GM21447 (cell line): ENCODE measurements around the gene ABHD17A.

ENCODE experiments used
- ATAC-seq: cut with Tn5 transposase; IDR thresholded peaks from one replicate; pipeline ENCODE4 v1.9.1; 2021; ENCODE audit not compliant: unreplicated experiment

Gene ABHD17A

DNA sequence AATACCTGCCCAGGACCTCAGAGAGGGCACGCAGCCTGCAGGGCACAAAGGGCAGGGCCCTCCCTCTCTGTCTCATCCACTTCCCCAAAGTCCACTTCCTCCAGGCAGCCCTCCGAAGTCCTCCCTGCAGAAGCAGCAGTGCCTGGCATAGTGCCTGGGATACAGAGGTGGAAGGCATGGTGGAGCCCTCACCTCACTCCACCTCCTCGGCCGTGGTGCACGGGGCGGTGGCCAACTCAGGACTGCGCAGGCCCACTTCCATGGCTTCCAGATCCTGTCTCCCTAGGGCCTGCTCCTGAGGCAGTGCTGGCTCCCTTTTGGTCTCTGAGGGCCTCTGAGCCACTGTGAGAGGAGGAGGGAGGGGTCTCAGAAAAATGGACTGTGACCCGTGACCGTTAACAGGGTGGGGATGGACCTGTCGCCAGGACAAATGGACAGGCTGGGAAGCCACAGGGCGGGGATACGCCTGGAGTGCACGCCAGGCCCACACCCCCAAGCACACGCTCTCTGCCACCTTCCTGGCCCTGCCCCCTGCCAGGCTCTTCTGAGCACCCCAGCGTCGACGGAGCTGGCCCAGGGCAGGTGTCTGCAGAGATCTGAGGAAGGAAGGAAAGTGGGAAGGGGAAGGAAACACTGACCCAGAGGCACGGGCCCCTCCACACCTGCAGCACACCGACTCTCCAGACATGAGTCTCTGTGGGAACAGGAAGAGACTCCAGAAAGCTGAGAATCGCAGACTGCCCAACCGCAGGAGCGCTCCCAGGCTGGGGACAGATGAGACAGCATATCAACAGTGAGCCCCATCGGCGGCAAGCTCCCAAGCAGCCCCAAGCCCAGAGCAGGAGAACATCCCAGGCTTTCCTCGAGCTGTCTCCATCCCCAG lies 45.4 kb downstream of the ABHD17A start:
- no peak for ATAC-seq

- ATAC-seq, result no peak
Observed at GRCh38 chr19:1837625-1838105, 47.6 kb downstream of the ABHD17A start.

DNA sequence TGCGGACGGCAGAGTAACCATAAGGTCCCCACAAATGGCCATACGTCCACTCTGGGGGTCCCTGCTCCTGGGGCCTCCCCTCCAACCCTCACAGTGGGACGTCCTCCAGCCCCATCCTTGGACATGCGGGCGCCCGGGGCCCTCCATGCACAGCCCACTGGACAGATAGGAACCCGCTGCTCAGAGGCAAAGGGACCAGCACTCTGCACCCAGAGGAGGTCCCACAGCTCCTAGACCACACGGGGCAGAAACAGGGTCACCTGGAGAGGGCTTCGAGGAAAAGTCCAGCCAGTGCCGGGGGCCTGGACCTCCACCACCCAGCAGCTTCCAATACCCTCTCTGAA lies 48.1 kb downstream of the ABHD17A start:
- ATAC-seq, result no peak

DNA sequence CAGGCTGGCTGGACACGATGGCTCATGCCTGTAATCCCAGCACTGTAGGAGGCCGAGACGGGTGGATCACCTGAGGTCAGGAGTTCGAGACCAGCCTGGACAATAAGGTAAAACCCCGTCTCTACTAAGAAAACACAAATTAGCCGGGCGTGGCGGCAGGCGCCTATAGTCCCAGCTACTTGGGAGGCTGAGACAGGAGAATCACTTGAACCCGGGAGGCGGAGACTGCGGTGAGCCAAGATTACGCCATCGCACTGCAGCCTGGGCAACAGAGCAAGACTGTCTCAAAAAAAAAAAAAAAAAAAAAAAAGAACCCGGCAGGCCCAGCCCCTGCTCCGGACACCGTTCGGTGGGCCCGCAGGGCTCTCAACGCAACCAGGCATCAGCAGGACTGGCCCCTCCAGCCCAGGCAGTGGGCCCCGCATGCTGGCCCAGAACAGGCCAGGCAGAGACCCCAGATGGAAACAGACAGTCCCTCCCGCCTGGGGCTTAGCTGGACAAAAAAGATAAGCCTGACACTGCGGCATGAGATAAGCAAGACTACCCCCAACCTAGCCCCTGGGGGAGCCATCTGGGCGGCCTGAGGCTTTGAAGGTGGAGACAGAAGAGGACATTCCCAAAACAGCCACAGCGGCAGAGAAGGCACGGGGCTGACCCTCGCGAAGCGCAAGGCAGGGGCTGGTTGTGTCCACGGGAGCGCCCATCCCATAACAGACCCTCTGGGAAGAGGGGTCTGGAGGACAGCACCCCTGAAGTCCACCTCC lies 48.7 kb downstream of the ABHD17A start:
- no peak for ATAC-seq

- no peak for ATAC-seq
Observed at GRCh38 chr19:1833540-1833939, 51.8 kb downstream of the ABHD17A start.

DNA sequence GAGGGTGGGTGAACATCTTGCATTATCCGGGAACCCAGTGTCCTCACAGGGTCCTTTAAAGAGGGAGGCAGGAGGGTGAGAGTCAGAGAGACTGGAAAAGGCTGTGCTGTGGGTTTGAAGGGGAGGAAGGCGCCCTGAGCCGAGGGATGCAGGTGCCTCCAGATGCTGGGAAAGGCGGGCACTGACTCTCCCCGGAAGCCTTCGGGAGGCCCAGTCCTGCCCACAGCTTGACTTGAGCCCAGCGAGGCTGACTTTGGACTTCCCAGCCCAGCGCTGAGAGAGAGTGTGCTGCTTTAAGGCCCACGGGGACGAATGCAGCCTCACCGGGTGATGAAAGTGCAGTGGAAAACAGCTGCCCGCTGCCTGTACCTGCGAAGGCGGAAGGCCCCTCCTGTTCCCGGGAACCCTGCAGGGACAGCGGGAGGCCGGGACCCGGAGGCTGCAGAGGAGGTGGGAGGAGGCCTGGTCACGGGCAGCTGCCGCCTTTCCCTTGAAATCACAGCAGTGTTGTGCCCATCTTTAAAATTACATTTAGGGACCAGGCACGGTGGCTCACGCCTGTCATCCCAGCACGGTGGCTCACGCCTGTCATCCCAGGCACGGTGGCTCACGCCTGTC lies 53.1 kb downstream of the ABHD17A start:
- ATAC-seq, result no peak

- ATAC-seq, result no peak
Observed at GRCh38 chr19:1830978-1831377, 54.3 kb downstream of the ABHD17A start.

- no peak for ATAC-seq
Observed at GRCh38 chr19:1830568-1830967, 54.7 kb downstream of the ABHD17A start.

DNA sequence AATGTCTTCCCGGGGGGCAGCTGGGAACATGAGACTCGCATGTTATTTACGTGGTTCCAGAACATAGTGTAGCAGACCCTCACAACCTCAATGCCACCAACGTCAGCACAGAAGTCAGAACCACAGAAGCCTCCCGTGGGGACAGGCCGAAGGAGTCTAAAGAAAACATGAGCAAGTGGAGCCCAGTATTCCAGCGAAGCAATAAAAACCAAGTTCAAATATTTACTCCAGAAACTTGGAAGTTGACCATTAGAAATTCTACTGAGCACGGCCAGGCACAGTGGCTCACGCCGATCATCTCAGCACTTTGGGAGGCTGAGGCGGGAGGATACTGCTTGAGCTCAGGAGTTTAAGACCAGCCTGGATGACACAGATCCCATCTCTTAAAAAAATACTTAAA lies 55.3 kb downstream of the ABHD17A start:
- ATAC-seq, result no peak

DNA sequence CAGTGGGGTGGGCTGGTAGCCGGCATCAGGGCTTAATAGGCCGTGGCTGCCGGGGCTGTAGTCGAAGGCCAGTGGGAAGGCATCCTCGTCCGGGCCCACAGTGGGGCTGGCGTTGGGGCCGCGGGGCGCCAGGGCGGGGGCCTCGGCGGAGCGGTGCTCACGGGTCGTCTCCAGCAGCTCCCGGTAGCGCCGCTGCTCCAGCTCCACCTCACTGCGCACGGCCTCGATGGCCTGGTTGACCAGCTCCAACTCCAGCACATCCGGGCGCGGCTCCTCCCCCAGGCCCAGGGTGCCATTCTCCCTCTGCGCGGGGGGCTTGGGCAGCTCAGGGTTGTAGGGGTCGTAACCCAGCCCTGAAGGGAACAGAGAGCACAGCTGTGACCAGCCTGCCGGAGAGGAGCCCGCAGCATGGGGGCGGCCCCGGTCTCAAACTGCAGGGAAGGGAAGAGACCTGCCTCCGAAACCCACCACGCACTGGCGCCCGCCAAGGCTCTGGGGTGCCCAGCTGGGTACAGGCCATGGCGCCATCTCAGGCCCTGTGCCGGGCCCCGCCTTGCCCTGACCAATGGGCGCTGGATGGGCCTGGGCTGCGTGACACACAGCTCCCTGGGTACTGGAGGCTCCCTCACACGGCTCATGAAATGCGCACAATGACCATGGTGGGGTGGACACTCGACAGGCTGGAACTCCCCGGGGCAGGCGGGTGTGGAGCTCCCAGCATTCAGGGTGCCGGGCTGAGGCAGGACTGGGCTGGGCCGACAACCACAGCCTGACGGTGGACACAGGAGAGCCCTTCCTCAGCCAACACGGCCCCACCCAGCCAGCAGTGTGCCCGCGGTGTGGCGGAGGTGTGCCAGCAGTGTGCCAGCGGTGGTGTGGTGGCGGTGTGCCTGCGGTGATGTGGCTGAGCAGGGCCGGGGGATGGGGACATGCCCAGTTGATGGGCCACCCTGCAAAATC lies 56.7 kb downstream of the ABHD17A start:
- no peak for ATAC-seq

DNA sequence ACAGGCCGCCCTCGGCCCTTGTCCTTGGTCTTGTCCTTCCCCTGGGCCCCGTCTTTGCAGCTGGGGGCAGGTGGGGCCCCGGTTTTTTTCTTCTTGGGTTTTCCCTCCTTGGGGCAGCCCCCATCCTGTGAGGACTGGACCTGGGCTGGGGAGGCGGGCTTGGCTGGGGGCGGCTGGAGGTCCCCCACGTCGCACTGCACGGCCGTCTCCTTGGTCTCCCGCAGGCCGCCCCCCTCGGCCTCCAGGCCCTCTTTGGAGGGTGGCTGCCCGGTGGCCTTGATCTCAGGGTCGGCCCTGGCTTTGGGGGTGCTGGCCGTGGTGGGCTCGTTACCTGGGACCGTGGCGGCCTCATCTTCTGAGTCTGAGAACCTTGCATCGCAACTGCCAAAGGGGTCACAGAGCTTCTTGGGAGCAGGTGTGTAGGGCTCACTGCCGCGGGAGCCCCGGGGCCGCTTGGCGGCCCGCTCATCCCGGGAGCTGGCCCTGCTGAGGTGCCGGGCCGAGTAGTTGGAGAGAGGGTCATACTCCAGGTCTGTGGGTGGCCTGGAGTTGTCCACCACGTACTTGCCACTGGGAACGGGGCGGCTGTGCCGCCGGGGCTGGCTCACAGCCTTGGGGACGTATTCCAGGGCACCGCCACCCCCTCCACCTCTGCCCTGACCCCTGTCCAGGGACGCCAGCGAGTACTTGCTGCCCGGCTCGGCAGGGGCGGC lies 57.6 kb downstream of the ABHD17A start:
- no peak for ATAC-seq
